ENCODE measurements around the gene GLI3. TPM values are rescaled to one million over a fixed set of nuclear protein-coding genes. Genes with fewer than 3 reads are reported as not detected.

The GLI3 gene
- total RNA-seq, 2 donors from 2014 or later: 2.7 to 10.2 TPM

GRCh38 chr7:42161719-42162118 is 75.3 kb downstream of the GLI3 start:
- Mint-ChIP-seq H3K9me3 (no peaks in the 10 kb centered on the region), H3K36me3 (ENCODE audit: low read depth) (no peaks in the 10 kb centered on the region), H3K27me3 (ENCODE audit: insufficient read depth) (no peaks in the 10 kb centered on the region), H3K27ac (no peak overlapping the region), H3K4me1 (peaks cover 23% of the 10 kb centered on the region), H3K4me3 (no peak overlapping the region)
- no peaks in the 10 kb centered on the region for H3K27me3 ChIP-seq (ENCODE audit: control insufficient read depth, insufficient read depth, low read length, poor library complexity, severe bottlenecking)
- WGBS, 2 experiments (ENCODE audit: insufficient coverage in 1 of 2, insufficient read length in 1 of 2): 77 to 88% methylated on average over 1 to 2 of the region's 2 CpGs
- H3K27ac ChIP-seq (ENCODE audit: low read depth, low read length): no peak overlapping the region
- H3K36me3 ChIP-seq (ENCODE audit: control insufficient read depth, insufficient read depth, low read length): no peaks in the 10 kb centered on the region
- no peak overlapping the region for H3K4me3 ChIP-seq (ENCODE audit: low read length)
- no peak for DNase-seq
- H3K9ac ChIP-seq (ENCODE audit: extremely low read depth, low read length, poor library complexity, severe bottlenecking): no peak overlapping the region
- H3K4me1 ChIP-seq (ENCODE audit: control insufficient read depth, insufficient read depth, low read length): no peaks in the 10 kb centered on the region
- no peak for TF ChIP-seq CTCF (conservative IDR thresholded peaks at IDR 0.05)
- no peaks in the 10 kb centered on the region for H3K9me3 ChIP-seq (ENCODE audit: control insufficient read depth, low read length)

- H3K27ac ChIP-seq (ENCODE audit: low read depth, low read length): no peak overlapping the region
These were observed 75.9 kb downstream of the GLI3 start for GRCh38 chr7:42161110-42161509.

DNA sequence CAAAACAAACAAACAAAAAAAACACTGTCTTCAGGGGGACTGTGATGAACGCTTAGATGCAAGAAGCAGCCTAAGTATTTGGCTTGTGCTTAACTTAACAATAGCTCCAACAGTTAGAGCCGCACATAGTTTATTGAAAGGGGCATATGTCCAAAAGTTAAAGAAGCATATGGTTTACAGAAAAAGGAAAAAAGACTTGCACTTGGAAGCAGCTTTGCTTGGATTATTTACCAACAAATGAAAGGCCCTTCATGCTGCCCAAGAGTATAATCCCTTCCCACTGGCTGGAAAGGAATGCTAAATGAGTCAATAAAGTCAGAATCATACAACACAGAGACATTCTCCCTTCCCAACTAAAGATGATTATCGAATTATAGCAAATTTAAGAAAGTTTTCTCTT is 77.9 kb downstream of the GLI3 start:
- Mint-ChIP-seq H3K36me3 (ENCODE audit: low read depth) (no peaks in the 10 kb centered on the region), H3K27ac (no peak overlapping the region), H3K4me3 (no peak overlapping the region), H3K9me3 (no peaks in the 10 kb centered on the region), H3K4me1 (peaks cover 33% of the 10 kb centered on the region), H3K27me3 (ENCODE audit: insufficient read depth) (peaks cover 1% of the 10 kb centered on the region)
- Histone ChIP-seq H3K9me3 (ENCODE audit: control insufficient read depth, low read length) (no peaks in the 10 kb centered on the region), H3K4me3 (ENCODE audit: low read length) (no peak overlapping the region), H3K27me3 (ENCODE audit: control insufficient read depth, insufficient read depth, low read length, poor library complexity, severe bottlenecking) (no peaks in the 10 kb centered on the region), H3K36me3 (ENCODE audit: control insufficient read depth, insufficient read depth, low read length) (no peaks in the 10 kb centered on the region), H3K4me1 (ENCODE audit: control insufficient read depth, insufficient read depth, low read length) (peaks cover 6% of the 10 kb centered on the region), H3K27ac (ENCODE audit: low read depth, low read length) (no peak overlapping the region), H3K9ac (ENCODE audit: extremely low read depth, low read length, poor library complexity, severe bottlenecking) (no peak overlapping the region)
- DNase-seq: no peak
- 91% methylated on average over 3 of the region's 3 CpGs; no CpG with 5 or more reads in 1 of the 2 experiments for WGBS, 2 experiments (ENCODE audit: insufficient coverage in 1 of 2, insufficient read length in 1 of 2)
- TF ChIP-seq CTCF (conservative IDR thresholded peaks at IDR 0.05): no peak

More at GRCh38 chr7:42161110-42161509, 75.9 kb downstream of the GLI3 start:
- Histone ChIP-seq H3K4me1 (ENCODE audit: control insufficient read depth, insufficient read depth, low read length) (no peaks in the 10 kb centered on the region), H3K9me3 (ENCODE audit: control insufficient read depth, low read length) (no peaks in the 10 kb centered on the region), H3K27me3 (ENCODE audit: control insufficient read depth, insufficient read depth, low read length, poor library complexity, severe bottlenecking) (no peaks in the 10 kb centered on the region), H3K36me3 (ENCODE audit: control insufficient read depth, insufficient read depth, low read length) (no peaks in the 10 kb centered on the region), H3K9ac (ENCODE audit: extremely low read depth, low read length, poor library complexity, severe bottlenecking) (no peak overlapping the region), H3K4me3 (ENCODE audit: low read length) (no peak overlapping the region)
- Mint-ChIP-seq H3K27me3 (ENCODE audit: insufficient read depth) (no peaks in the 10 kb centered on the region), H3K36me3 (ENCODE audit: low read depth) (no peaks in the 10 kb centered on the region), H3K4me3 (no peak overlapping the region), H3K9me3 (no peaks in the 10 kb centered on the region), H3K4me1 (peaks cover 24% of the 10 kb centered on the region), H3K27ac (no peak overlapping the region)
- TF ChIP-seq CTCF (conservative IDR thresholded peaks at IDR 0.05): no peak
- DNase-seq: no peak
- 83 to 89% methylated on average over 1 to 2 of the region's 2 CpGs for WGBS, 2 experiments (ENCODE audit: insufficient coverage in 1 of 2, insufficient read length in 1 of 2)

Data from endodermal cell (in vitro differentiated cells).